Tibial artery (tissue), 4 donors: ENCODE measurements around the gene DDX1.

Experiments
- DNase-seq, 2 donors: peaks; one replicate each; pipeline ENCODE4 v3.0.0-alpha.2; 2019
- H3K27ac ChIP-seq, 2 donors: fragments of 200-600 bp; sonication (generic) in 1 of 2; 1 replicate in 1 of 2; 2 replicates in 1 of 2; pipeline ENCODE4 v1.5.1; 2018 to 2019; ENCODE audit warnings: mild to moderate bottlenecking in 1 of 2
- H3K27me3 ChIP-seq, 2 donors: fragments of 200-600 bp; sonication (generic) in 1 of 2; one replicate each; pipeline versions ENCODE4 v1.5.1 to v1.6.0; 2016 to 2019
- H3K36me3 ChIP-seq, 3 donors: fragments of 200-600 bp; sonication (generic) in 2 of 3; one replicate each; pipeline ENCODE4 v1.5.1; 2016 to 2019; ENCODE audit warnings: mild to moderate bottlenecking in 2 of 3
- H3K4me1 ChIP-seq, 4 donors: fragments of 200-600 bp; sonication (generic) in 2 of 4; 1 replicate in 3 of 4; 2 replicates in 1 of 4; pipeline ENCODE4 v1.5.1; 2016 to 2019
- H3K4me3 ChIP-seq, 2 donors: fragments of 200-600 bp; sonication (generic) in 1 of 2; 1 replicate in 1 of 2; 2 replicates in 1 of 2; pipeline ENCODE4 v1.5.1; 2018 to 2019; ENCODE audit warnings: mild to moderate bottlenecking in 2 of 2
- H3K9me3 ChIP-seq, 3 donors: fragments of 200-600 bp; sonication (generic) in 1 of 3; one replicate each; pipeline ENCODE4 v1.5.1; 2016 to 2019
- CTCF ChIP-seq, 2 experiments: fragments of 200-600 bp in 1 of 2; fragments of 450-650 bp in 1 of 2; IDR thresholded peaks; one replicate each; pipeline ENCODE4 v1.5.1; 2017 to 2019; ENCODE audit warnings: antibody characterized with exemption in 2 of 2, mild to moderate bottlenecking in 1 of 2, moderate library complexity in 1 of 2
- intact Hi-C: fragments of 100-400 bp; cut with DNase I; formaldehyde crosslinking; loops from one replicate; pipeline ENCODE4 v1.15.0; 2023; ENCODE audit warnings: low total_unique reads

The DDX1 gene

GRCh38 chr2:15627817-15628684 is 36.4 kb downstream of the DDX1 start:
- Histone ChIP-seq H3K4me3 (no peak overlapping the region), H3K27ac (no peak overlapping the region), H3K4me1 (peaks cover 0 to 13% (median 4%) of the 10 kb centered on the region in 4 donors), H3K36me3 (peaks cover 49 to 89% (median 59%) of the 10 kb centered on the region in 3 donors), H3K9me3 (no peaks in the 10 kb centered on the region), H3K27me3 (no peaks in the 10 kb centered on the region)
- TF ChIP-seq CTCF (IDR thresholded peaks at IDR 0.05), result no peak
- intact Hi-C loops, result no loop called here
- DNase-seq, result no peak

GRCh38 chr2:15628899-15629855 is 37.5 kb downstream of the DDX1 start:
- intact Hi-C loops, result no loop called here
- DNase-seq, result no peak
- Histone ChIP-seq H3K9me3 (no peaks in the 10 kb centered on the region), H3K27ac (no peak overlapping the region), H3K4me1 (peaks cover 0 to 15% (median 4%) of the 10 kb centered on the region in 4 donors), H3K4me3 (no peak overlapping the region), H3K27me3 (no peaks in the 10 kb centered on the region), H3K36me3 (peaks cover 48 to 87% (median 48%) of the 10 kb centered on the region in 3 donors)
- no peak for TF ChIP-seq CTCF (IDR thresholded peaks at IDR 0.05)

DNA sequence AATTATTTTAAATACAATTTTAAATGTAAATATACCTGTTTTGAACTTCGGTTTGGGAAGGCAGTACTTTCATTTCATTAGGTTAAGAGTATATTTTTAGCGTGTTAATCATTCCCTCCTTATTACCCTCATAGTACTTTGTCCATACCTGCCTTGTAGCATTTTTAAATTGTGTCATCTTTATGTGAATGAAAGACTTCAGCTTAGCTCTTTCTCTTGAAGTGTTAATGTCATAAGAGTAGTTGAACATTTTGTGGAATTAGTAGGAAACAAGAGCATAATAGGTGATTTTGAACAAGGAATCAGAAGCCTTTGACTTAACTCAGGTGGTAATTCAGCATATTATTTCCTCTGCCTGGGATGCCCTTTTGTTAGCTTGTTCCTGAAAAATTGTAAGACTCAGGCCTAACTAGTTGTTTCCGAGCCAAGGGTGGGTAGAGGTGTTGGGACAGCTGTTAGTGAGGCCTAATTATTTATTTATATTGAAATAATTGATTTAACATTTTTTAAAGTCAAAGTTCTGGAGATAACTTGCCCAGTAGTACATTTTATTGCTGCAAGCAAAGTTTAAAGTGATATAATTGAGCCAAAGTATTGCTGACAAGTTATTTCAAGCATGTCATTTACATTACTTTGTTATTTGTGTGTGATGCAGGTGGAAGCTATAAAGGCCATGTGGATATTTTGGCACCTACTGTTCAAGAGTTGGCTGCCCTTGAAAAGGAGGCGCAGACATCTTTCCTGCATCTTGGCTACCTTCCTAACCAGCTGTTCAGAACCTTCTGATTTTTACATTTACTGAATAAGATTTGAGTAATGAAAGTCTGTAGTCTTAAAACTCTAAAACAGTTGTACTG is 38.7 kb downstream of the DDX1 start:
- DNase-seq, result no peak
- Histone ChIP-seq H3K4me3 (no peak overlapping the region), H3K27ac (peak overlapping the region in 1 of 2 donors; percentile 36)

GRCh38 chr2:15630978-15631719 is 39.5 kb downstream of the DDX1 start:
- no peaks in the 10 kb centered on the region for H3K27me3 ChIP-seq
- intact Hi-C loops, result no loop called here
- TF ChIP-seq CTCF (IDR thresholded peaks at IDR 0.05), result no peak
- H3K4me3 ChIP-seq, result no peak overlapping the region
- H3K27ac ChIP-seq, result peak overlapping the region in 1 of 2 donors; percentile 36
- peaks cover 0 to 34% (median 7%) of the 10 kb centered on the region in 4 donors for H3K4me1 ChIP-seq
- H3K9me3 ChIP-seq, result no peaks in the 10 kb centered on the region
- DNase-seq, result no peak
- H3K36me3 ChIP-seq, result peaks cover 35 to 74% (median 40%) of the 10 kb centered on the region in 3 donors

More for the DNA sequence above, 38.7 kb downstream of the DDX1 start:
- Histone ChIP-seq H3K4me1 (peaks cover 0 to 26% (median 6%) of the 10 kb centered on the region in 4 donors), H3K9me3 (no peaks in the 10 kb centered on the region), H3K27me3 (no peaks in the 10 kb centered on the region), H3K36me3 (peaks cover 36 to 75% (median 40%) of the 10 kb centered on the region in 3 donors)
- intact Hi-C loops, result no loop called here
- no peak for TF ChIP-seq CTCF (IDR thresholded peaks at IDR 0.05)
